HEK293 (cell line): ENCODE measurements around the gene TMEM88.

ENCODE experiments used
- TRIM28 ChIP-seq: IDR thresholded peaks from 2 replicates; pipeline ENCODE4 v1.6.1; 2011; ENCODE audit warnings: low read length, control low read depth, borderline replicate concordance
- ZNF132 ChIP-seq: fragments of 450-650 bp; formaldehyde crosslinking; IDR thresholded peaks from 2 replicates; pipeline ENCODE4 v1.5.1; 2017; ENCODE audit warnings: missing biosample characterization, missing genetic modification characterization, borderline replicate concordance
- ZNF174 ChIP-seq: fragments of 450-650 bp; formaldehyde crosslinking; IDR thresholded peaks from 2 replicates; pipeline ENCODE4 v1.5.0; 2017; ENCODE audit warnings: missing biosample characterization, mild to moderate bottlenecking, missing genetic modification characterization
- ZNF221 ChIP-seq: fragments of 450-650 bp; formaldehyde crosslinking; IDR thresholded peaks from 2 replicates; pipeline ENCODE4 v1.5.1; 2017; ENCODE audit warnings: missing biosample characterization, missing genetic modification characterization, borderline replicate concordance
- ZNF311 ChIP-seq: fragments of 450-650 bp; formaldehyde crosslinking; IDR thresholded peaks from 2 replicates; pipeline ENCODE4 v1.5.1; 2017; ENCODE audit warnings: missing biosample characterization, missing genetic modification characterization, borderline replicate concordance
- ZNF324 ChIP-seq: fragments of 450-650 bp; formaldehyde crosslinking; IDR thresholded peaks from 2 replicates; pipeline ENCODE4 v1.5.1; 2016; ENCODE audit warnings: missing biosample characterization, missing genetic modification characterization
- ZNF423 ChIP-seq: fragments of 450-650 bp; formaldehyde crosslinking; IDR thresholded peaks from 2 replicates; pipeline ENCODE4 v1.5.1; 2016; ENCODE audit warnings: missing biosample characterization, missing genetic modification characterization
- ZNF48 ChIP-seq: fragments of 450-650 bp; formaldehyde crosslinking; IDR thresholded peaks from 2 replicates; pipeline ENCODE4 v1.5.1; 2016; ENCODE audit warnings: missing biosample characterization, missing genetic modification characterization
- ZNF561 ChIP-seq: fragments of 450-650 bp; IDR thresholded peaks from 2 replicates; pipeline ENCODE4 v1.5.1; 2018; ENCODE audit warnings: missing biosample characterization, missing genetic modification characterization, borderline replicate concordance
- ZNF785 ChIP-seq: fragments of 450-650 bp; formaldehyde crosslinking; IDR thresholded peaks from 2 replicates; pipeline ENCODE4 v1.5.1; 2016; ENCODE audit warnings: missing biosample characterization, missing genetic modification characterization
- ZSCAN23 ChIP-seq: fragments of 450-650 bp; formaldehyde crosslinking; IDR thresholded peaks from 2 replicates; pipeline ENCODE4 v1.5.1; 2016; ENCODE audit warnings: missing biosample characterization, missing genetic modification characterization
- TF ChIP-seq, protein P1 (sequence below): fragments of 450-650 bp; formaldehyde crosslinking; IDR thresholded peaks from 2 replicates; pipeline ENCODE4 v1.5.1; 2017; ENCODE audit warnings: missing biosample characterization, missing genetic modification characterization
- TF ChIP-seq, protein P2 (sequence below): fragments of 450-650 bp; formaldehyde crosslinking; IDR thresholded peaks from 2 replicates; pipeline ENCODE4 v1.5.1; 2017; ENCODE audit warnings: missing biosample characterization, missing genetic modification characterization
- TF ChIP-seq, protein P3 (sequence below): fragments of 450-650 bp; formaldehyde crosslinking; optimal IDR thresholded peaks from 2 replicates; pipeline ENCODE3; 2016; ENCODE audit warnings: missing biosample characterization, mild to moderate bottlenecking, missing genetic modification characterization
- TF ChIP-seq, protein P4 (sequence below): fragments of 450-650 bp; formaldehyde crosslinking; IDR thresholded peaks from 2 replicates; pipeline ENCODE4 v1.5.1; 2016; ENCODE audit warnings: missing biosample characterization, missing genetic modification characterization
- TF ChIP-seq, protein P5 (sequence below): fragments of 450-650 bp; formaldehyde crosslinking; IDR thresholded peaks from 2 replicates; pipeline ENCODE4 v1.5.1; 2016; ENCODE audit warnings: missing biosample characterization, missing genetic modification characterization
- TF ChIP-seq, protein P6 (sequence below): fragments of 450-650 bp; formaldehyde crosslinking; IDR thresholded peaks from 2 replicates; pipeline ENCODE4 v1.5.1; 2016; ENCODE audit warnings: missing biosample characterization, missing genetic modification characterization, low read depth
- TF ChIP-seq, protein P7 (sequence below): fragments of 450-650 bp; formaldehyde crosslinking; IDR thresholded peaks from 2 replicates; pipeline ENCODE4 v1.5.1; 2016; ENCODE audit warnings: missing biosample characterization, missing genetic modification characterization
- TF ChIP-seq, protein P8 (sequence below): fragments of 450-650 bp; formaldehyde crosslinking; IDR thresholded peaks from 2 replicates; pipeline ENCODE4 v1.5.1; 2016; ENCODE audit warnings: missing biosample characterization, missing genetic modification characterization, borderline replicate concordance

TMEM88 gene

DNA sequence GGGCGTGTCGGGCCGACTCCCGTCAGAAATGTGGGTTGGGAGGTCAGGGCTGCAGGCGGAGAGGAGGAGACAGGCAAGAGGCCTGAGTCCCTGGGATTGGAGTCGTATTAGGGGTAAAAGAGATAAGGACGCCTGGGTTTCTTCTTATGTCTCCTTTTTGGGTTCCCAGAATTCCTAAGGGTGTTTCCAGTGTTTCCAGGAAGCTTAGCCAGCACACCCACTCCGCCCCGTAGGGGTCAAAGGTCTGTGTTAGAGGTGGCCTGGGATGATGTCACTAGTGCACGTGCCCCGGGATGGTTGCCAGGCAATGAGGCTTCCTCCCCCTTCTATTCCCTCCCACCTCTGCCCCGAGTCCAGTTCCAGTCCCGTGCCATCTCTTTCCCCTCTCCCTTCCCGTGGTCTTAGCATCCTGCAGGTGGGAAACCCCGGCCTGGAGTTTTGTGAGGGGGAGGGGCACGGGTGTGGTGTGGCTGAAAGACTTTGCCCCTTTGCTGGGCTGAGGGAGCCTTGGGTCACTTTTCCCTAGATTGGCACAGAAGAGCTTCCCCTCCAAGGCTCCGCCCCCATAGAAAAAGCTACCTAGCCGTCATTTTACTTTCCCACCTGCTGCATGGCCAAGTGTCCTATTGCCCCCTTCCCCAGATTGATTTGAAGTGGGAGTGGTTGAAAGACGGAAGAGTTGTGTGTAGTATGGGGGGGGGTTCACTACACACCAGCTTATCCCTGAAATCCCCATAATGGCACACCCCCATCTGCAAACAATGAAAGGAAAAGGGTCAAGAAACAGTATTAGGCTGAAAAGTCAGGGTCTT lies 18.1 kb upstream of the TMEM88 start (continued):
- TF ChIP-seq, protein P1, sequence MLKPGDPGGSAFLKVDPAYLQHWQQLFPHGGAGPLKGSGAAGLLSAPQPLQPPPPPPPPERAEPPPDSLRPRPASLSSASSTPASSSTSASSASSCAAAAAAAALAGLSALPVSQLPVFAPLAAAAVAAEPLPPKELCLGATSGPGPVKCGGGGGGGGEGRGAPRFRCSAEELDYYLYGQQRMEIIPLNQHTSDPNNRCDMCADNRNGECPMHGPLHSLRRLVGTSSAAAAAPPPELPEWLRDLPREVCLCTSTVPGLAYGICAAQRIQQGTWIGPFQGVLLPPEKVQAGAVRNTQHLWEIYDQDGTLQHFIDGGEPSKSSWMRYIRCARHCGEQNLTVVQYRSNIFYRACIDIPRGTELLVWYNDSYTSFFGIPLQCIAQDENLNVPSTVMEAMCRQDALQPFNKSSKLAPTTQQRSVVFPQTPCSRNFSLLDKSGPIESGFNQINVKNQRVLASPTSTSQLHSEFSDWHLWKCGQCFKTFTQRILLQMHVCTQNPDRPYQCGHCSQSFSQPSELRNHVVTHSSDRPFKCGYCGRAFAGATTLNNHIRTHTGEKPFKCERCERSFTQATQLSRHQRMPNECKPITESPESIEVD (tag by site-specific recombination) = peak; percentile 60; the same call in 1 of the 2 replicates
- peak; percentile 99 for TF ChIP-seq ZSCAN23 (tag by site-specific recombination)
- peak; percentile 58 for TF ChIP-seq ZNF423 (tag by site-specific recombination)
- TF ChIP-seq, protein P2, sequence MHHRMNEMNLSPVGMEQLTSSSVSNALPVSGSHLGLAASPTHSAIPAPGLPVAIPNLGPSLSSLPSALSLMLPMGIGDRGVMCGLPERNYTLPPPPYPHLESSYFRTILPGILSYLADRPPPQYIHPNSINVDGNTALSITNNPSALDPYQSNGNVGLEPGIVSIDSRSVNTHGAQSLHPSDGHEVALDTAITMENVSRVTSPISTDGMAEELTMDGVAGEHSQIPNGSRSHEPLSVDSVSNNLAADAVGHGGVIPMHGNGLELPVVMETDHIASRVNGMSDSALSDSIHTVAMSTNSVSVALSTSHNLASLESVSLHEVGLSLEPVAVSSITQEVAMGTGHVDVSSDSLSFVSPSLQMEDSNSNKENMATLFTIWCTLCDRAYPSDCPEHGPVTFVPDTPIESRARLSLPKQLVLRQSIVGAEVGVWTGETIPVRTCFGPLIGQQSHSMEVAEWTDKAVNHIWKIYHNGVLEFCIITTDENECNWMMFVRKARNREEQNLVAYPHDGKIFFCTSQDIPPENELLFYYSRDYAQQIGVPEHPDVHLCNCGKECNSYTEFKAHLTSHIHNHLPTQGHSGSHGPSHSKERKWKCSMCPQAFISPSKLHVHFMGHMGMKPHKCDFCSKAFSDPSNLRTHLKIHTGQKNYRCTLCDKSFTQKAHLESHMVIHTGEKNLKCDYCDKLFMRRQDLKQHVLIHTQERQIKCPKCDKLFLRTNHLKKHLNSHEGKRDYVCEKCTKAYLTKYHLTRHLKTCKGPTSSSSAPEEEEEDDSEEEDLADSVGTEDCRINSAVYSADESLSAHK (tag by site-specific recombination) = peak; percentile 96
- TF ChIP-seq ZNF132 (tag by site-specific recombination) = no peak
- peak; percentile 65; the same call in 1 of the 2 replicates for TF ChIP-seq ZNF221
- TF ChIP-seq, protein P3, sequence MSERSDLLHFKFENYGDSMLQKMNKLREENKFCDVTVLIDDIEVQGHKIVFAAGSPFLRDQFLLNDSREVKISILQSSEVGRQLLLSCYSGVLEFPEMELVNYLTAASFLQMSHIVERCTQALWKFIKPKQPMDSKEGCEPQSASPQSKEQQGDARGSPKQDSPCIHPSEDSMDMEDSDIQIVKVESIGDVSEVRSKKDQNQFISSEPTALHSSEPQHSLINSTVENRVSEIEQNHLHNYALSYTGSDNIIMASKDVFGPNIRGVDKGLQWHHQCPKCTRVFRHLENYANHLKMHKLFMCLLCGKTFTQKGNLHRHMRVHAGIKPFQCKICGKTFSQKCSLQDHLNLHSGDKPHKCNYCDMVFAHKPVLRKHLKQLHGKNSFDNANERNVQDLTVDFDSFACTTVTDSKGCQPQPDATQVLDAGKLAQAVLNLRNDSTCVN = peak; percentile 77
- TF ChIP-seq, protein P4, sequence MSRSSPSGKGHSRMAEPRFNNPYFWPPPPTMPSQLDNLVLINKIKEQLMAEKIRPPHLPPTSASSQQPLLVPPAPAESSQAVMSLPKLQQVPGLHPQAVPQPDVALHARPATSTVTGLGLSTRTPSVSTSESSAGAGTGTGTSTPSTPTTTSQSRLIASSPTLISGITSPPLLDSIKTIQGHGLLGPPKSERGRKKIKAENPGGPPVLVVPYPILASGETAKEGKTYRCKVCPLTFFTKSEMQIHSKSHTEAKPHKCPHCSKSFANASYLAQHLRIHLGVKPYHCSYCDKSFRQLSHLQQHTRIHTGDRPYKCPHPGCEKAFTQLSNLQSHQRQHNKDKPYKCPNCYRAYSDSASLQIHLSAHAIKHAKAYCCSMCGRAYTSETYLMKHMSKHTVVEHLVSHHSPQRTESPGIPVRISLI (tag by site-specific recombination) = no peak
- TF ChIP-seq ZNF311 = no peak
- TF ChIP-seq, protein P5, sequence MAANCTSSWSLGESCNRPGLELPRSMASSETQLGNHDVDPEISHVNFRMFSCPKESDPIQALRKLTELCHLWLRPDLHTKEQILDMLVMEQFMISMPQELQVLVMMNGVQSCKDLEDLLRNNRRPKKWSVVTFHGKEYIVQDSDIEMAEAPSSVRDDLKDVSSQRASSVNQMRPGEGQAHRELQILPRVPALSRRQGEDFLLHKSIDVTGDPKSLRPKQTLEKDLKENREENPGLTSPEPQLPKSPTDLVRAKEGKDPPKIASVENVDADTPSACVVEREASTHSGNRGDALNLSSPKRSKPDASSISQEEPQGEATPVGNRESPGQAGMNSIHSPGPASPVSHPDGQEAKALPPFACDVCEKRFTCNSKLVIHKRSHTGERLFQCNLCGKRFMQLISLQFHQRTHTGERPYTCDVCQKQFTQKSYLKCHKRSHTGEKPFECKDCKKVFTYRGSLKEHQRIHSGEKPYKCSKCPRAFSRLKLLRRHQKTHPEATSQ (tag by site-specific recombination) = peak; percentile 93
- no peak for TF ChIP-seq ZNF174 (tag by site-specific recombination)
- TF ChIP-seq, protein P6, sequence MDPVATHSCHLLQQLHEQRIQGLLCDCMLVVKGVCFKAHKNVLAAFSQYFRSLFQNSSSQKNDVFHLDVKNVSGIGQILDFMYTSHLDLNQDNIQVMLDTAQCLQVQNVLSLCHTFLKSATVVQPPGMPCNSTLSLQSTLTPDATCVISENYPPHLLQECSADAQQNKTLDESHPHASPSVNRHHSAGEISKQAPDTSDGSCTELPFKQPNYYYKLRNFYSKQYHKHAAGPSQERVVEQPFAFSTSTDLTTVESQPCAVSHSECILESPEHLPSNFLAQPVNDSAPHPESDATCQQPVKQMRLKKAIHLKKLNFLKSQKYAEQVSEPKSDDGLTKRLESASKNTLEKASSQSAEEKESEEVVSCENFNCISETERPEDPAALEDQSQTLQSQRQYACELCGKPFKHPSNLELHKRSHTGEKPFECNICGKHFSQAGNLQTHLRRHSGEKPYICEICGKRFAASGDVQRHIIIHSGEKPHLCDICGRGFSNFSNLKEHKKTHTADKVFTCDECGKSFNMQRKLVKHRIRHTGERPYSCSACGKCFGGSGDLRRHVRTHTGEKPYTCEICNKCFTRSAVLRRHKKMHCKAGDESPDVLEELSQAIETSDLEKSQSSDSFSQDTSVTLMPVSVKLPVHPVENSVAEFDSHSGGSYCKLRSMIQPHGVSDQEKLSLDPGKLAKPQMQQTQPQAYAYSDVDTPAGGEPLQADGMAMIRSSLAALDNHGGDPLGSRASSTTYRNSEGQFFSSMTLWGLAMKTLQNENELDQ = no peak
- TF ChIP-seq, protein P7, sequence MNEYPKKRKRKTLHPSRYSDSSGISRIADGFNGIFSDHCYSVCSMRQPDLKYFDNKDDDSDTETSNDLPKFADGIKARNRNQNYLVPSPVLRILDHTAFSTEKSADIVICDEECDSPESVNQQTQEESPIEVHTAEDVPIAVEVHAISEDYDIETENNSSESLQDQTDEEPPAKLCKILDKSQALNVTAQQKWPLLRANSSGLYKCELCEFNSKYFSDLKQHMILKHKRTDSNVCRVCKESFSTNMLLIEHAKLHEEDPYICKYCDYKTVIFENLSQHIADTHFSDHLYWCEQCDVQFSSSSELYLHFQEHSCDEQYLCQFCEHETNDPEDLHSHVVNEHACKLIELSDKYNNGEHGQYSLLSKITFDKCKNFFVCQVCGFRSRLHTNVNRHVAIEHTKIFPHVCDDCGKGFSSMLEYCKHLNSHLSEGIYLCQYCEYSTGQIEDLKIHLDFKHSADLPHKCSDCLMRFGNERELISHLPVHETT = peak; percentile 99
- TF ChIP-seq ZNF324 = peak; percentile 99
- peak; percentile 83; the same call in 1 of the 2 replicates for TF ChIP-seq TRIM28
- TF ChIP-seq, protein P8, sequence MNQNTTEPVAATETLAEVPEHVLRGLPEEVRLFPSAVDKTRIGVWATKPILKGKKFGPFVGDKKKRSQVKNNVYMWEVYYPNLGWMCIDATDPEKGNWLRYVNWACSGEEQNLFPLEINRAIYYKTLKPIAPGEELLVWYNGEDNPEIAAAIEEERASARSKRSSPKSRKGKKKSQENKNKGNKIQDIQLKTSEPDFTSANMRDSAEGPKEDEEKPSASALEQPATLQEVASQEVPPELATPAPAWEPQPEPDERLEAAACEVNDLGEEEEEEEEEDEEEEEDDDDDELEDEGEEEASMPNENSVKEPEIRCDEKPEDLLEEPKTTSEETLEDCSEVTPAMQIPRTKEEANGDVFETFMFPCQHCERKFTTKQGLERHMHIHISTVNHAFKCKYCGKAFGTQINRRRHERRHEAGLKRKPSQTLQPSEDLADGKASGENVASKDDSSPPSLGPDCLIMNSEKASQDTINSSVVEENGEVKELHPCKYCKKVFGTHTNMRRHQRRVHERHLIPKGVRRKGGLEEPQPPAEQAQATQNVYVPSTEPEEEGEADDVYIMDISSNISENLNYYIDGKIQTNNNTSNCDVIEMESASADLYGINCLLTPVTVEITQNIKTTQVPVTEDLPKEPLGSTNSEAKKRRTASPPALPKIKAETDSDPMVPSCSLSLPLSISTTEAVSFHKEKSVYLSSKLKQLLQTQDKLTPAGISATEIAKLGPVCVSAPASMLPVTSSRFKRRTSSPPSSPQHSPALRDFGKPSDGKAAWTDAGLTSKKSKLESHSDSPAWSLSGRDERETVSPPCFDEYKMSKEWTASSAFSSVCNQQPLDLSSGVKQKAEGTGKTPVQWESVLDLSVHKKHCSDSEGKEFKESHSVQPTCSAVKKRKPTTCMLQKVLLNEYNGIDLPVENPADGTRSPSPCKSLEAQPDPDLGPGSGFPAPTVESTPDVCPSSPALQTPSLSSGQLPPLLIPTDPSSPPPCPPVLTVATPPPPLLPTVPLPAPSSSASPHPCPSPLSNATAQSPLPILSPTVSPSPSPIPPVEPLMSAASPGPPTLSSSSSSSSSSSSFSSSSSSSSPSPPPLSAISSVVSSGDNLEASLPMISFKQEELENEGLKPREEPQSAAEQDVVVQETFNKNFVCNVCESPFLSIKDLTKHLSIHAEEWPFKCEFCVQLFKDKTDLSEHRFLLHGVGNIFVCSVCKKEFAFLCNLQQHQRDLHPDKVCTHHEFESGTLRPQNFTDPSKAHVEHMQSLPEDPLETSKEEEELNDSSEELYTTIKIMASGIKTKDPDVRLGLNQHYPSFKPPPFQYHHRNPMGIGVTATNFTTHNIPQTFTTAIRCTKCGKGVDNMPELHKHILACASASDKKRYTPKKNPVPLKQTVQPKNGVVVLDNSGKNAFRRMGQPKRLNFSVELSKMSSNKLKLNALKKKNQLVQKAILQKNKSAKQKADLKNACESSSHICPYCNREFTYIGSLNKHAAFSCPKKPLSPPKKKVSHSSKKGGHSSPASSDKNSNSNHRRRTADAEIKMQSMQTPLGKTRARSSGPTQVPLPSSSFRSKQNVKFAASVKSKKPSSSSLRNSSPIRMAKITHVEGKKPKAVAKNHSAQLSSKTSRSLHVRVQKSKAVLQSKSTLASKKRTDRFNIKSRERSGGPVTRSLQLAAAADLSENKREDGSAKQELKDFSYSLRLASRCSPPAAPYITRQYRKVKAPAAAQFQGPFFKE (tag by site-specific recombination) = peak; percentile 96; the same call in 1 of the 2 replicates
- TF ChIP-seq ZNF785 (tag by site-specific recombination) = peak; percentile 68; the same call in 1 of the 2 replicates
- TF ChIP-seq ZNF48 (tag by site-specific recombination) = no peak
- peak; percentile 97 for TF ChIP-seq ZNF561 (tag by site-specific recombination)
